Peyer's patch (tissue), 4 donors: Measurements from ENCODE around the gene SLC4A7. TPM values are rescaled to one million over a fixed set of nuclear protein-coding genes. Genes with fewer than 3 reads are reported as not detected.

Source experiments
- DNase-seq, 3 donors: peaks; one replicate each; pipeline ENCODE4 v3.0.0-alpha.2; 2017 to 2019
- H3K27ac ChIP-seq, 4 donors: fragments of 200-600 bp; sonication (generic); one replicate each; pipeline ENCODE4 v1.5.1; 2016 to 2019
- H3K27me3 ChIP-seq, 2 donors: fragments of 200-600 bp; sonication (generic); one replicate each; pipeline ENCODE4 v1.5.1; 2019
- H3K36me3 ChIP-seq, 3 donors: fragments of 200-600 bp; sonication (generic); one replicate each; pipeline ENCODE4 v1.5.1; 2016 to 2019
- H3K4me1 ChIP-seq, 4 donors: fragments of 200-600 bp; sonication (generic); one replicate each; pipeline ENCODE4 v1.5.1; 2016 to 2019
- H3K4me3 ChIP-seq, 4 donors: fragments of 200-600 bp; sonication (generic); 1 replicate in 3 of 4; 2 replicates in 1 of 4; pipeline ENCODE4 v1.5.1; 2016 to 2019; ENCODE audit warnings: mild to moderate bottlenecking in 1 of 4
- H3K9me3 ChIP-seq, 4 donors: fragments of 200-600 bp; sonication (generic); one replicate each; pipeline ENCODE4 v1.5.1; 2016 to 2019; ENCODE audit warnings: mild to moderate bottlenecking in 1 of 4
- POLR2A ChIP-seq, 2 donors: fragments of 450-650 bp; IDR thresholded peaks; one replicate each; pipeline ENCODE4 v1.5.1; 2017; ENCODE audit warnings: antibody characterized with exemption in 2 of 2, mild to moderate bottlenecking in 2 of 2, moderate library complexity in 2 of 2
- small RNA-seq, 2 donors: library from RNA; depleted of rRNA; stranded (forward); fragments of <200 nt; gene quantifications; one replicate each; pipeline ENCODE3, GENCODE V24; 2016
- total RNA-seq, 4 donors: library from RNA; depleted of rRNA; stranded (reverse); fragments of >200 nt; gene quantifications; one replicate each; pipeline ENCODE4 v1.1.0, GENCODE V29; 2016
- TF ChIP-seq, protein P1 (sequence below), 6 experiments: fragments of 450-650 bp in 4 of 6; fragments of 200-600 bp in 2 of 6; sonication (generic) in 1 of 6; IDR thresholded peaks; one replicate each; pipeline ENCODE4 v1.5.1; 2017 to 2019; ENCODE audit warnings: antibody characterized with exemption in 6 of 6, mild to moderate bottlenecking in 3 of 6, moderate library complexity in 1 of 6

The SLC4A7 gene
- total RNA-seq, 4 donors from 2014 or later: 92.4 to 201 (median 152) TPM

DNA sequence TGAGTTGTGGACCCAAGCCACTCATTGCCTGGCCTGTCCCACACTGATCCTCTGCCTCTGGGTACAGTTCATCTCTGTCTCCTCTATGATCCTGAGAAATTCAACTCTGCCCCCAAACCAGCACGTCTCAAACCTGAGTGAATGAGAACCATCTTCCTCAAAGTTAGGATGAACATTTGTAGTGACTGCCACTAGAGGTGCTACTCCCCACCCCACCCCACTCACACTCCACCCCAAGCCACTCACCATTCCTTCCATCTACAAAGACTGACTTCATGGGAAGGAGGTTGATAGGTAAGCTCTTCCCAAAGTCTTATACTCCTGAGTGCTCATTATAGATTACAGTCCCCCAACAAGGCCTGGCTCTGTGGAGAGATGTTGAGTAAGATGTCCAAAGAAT is 158.8 kb downstream of the SLC4A7 start:
- Histone ChIP-seq H3K27ac (peak overlapping the region in 2 of 4 donors; percentile 16 to 46), H3K36me3 (no peaks in the 10 kb centered on the region), H3K4me1 (peaks cover 0 to 7% (median 0%) of the 10 kb centered on the region in 4 donors), H3K27me3 (no peaks in the 10 kb centered on the region), H3K4me3 (no peak overlapping the region), H3K9me3 (no peaks in the 10 kb centered on the region)
- TF ChIP-seq, protein P1, sequence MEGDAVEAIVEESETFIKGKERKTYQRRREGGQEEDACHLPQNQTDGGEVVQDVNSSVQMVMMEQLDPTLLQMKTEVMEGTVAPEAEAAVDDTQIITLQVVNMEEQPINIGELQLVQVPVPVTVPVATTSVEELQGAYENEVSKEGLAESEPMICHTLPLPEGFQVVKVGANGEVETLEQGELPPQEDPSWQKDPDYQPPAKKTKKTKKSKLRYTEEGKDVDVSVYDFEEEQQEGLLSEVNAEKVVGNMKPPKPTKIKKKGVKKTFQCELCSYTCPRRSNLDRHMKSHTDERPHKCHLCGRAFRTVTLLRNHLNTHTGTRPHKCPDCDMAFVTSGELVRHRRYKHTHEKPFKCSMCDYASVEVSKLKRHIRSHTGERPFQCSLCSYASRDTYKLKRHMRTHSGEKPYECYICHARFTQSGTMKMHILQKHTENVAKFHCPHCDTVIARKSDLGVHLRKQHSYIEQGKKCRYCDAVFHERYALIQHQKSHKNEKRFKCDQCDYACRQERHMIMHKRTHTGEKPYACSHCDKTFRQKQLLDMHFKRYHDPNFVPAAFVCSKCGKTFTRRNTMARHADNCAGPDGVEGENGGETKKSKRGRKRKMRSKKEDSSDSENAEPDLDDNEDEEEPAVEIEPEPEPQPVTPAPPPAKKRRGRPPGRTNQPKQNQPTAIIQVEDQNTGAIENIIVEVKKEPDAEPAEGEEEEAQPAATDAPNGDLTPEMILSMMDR (IDR thresholded peaks at IDR 0.05): no peak
- TF ChIP-seq POLR2A (IDR thresholded peaks at IDR 0.05): no peak
- no peak for DNase-seq

DNA sequence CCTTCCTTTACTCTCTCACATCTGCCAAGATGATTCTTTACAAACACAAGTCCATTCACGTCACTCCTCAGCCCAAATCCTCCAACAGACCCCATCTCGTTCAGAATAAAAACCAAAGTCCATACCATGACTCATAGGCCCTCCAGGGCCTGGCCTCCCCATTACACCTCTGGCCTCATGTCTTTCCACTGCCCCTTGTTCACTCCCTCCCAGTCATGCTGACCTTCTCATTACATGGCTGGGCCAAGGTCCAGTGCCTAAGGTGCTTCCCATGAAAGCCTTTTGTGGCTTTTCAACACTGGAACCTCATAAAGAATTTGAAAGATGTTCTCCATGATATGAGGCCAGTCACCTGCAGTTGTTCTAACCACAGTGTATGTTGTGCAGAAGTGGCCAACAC is 159.5 kb downstream of the SLC4A7 start:
- Histone ChIP-seq H3K36me3 (no peaks in the 10 kb centered on the region), H3K9me3 (no peaks in the 10 kb centered on the region), H3K27me3 (no peaks in the 10 kb centered on the region), H3K4me1 (peaks cover 0 to 7% (median 0%) of the 10 kb centered on the region in 4 donors), H3K4me3 (no peak overlapping the region), H3K27ac (peak overlapping the region in 2 of 4 donors; percentile 3 to 46)
- no peak for DNase-seq
- no peak for TF ChIP-seq POLR2A (IDR thresholded peaks at IDR 0.05)
- TF ChIP-seq, protein P1 (IDR thresholded peaks at IDR 0.05): no peak

DNA sequence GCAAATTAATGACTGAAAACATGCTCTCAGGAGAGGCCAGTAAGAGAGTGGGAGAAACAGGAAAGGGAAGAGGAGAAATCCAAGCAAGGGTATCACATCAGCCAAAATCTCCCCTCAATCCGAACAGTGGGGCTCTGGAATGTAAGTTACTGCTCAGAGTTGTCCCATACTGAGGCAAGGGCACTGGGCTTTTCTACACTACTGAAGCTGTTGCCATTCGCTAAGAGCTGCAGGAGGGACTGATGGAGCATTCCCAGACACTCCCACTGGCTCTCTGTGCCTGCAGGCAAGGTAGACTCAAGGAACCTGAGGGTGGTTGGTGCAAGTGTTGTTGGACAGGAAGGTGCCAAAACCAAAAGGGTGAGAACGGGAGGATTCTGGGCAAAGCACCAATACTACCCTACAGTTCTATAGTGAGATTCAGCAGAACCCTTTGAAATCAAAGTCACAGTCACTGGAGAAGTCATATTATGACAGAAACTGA is 161.1 kb downstream of the SLC4A7 start:
- Histone ChIP-seq H3K27me3 (no peaks in the 10 kb centered on the region), H3K4me3 (no peak overlapping the region), H3K4me1 (peaks cover 0 to 7% (median 0%) of the 10 kb centered on the region in 4 donors), H3K27ac (no peak overlapping the region), H3K36me3 (no peaks in the 10 kb centered on the region), H3K9me3 (no peaks in the 10 kb centered on the region)
- TF ChIP-seq, protein P1 (IDR thresholded peaks at IDR 0.05): no peak
- no peak for TF ChIP-seq POLR2A (IDR thresholded peaks at IDR 0.05)
- no peak for DNase-seq

Small RNA genes within 50 kb of the gene (small RNA-seq; reads per million reads assigned to genes)
- gene AC137675.1: 0 reads per million in 2 donors
- 0 reads per million in 2 donors for gene RNU1-96P

Other genes with a start within 250 kb of the SLC4A7 start
- gene NEK10, start 115.0 kb downstream of the SLC4A7 start, total RNA-seq: 1 to 10 TPM; 4.0 to 6.0 (median 5.4) TPM
- gene EOMES, start 237.9 kb upstream of the SLC4A7 start, total RNA-seq: under 1 TPM in 1 of 4 donors, not detected in 3; 0.70 TPM